KOPT-K1 (cell line): ENCODE results near the gene RNASET2.
"Not testable (repeated sequence)": the region's sequence is repeated elsewhere in the genome, so short reads cannot be mapped to it uniquely, and the experiment has no call there.

Experiments
- H3K27ac ChIP-seq: fragments of 200-600 bp; sonication (generic); 2 replicates; pipeline ENCODE4 v1.5.1; 2016; ENCODE audit warnings: antibody characterized with exemption, mild to moderate bottlenecking, low read depth, low read length; ENCODE audit not compliant: poor library complexity, severe bottlenecking
- H3K36me3 ChIP-seq: fragments of 200-600 bp; sonication (generic); 2 replicates; pipeline ENCODE4 v1.5.1; 2017; ENCODE audit warnings: antibody characterized with exemption, mild to moderate bottlenecking, low read length, moderate library complexity; ENCODE audit not compliant: insufficient read depth
- H3K9me3 ChIP-seq: fragments of 200-600 bp; sonication (generic); 2 replicates; pipeline ENCODE4 v1.5.1; 2017; ENCODE audit warnings: antibody characterized with exemption, low read length, mild to moderate bottlenecking; ENCODE audit not compliant: insufficient read depth, poor library complexity, severe bottlenecking

The RNASET2 gene

GRCh38 chr6:166928644-166929541, 27.5 kb downstream of the RNASET2 start:
- Histone ChIP-seq H3K27ac (no peak overlapping the region), H3K36me3 (peaks cover 51% of the 10 kb centered on the region), H3K9me3 (no peaks in the 10 kb centered on the region)

GRCh38 chr6:166927935-166928643, 28.3 kb downstream of the RNASET2 start:
- no peak overlapping the region for H3K27ac ChIP-seq
- no peaks in the 10 kb centered on the region for H3K9me3 ChIP-seq
- H3K36me3 ChIP-seq: peaks cover 43% of the 10 kb centered on the region; the same call in 1 of the 2 replicates

GRCh38 chr6:166927240-166927934, 29.0 kb downstream of the RNASET2 start:
- Histone ChIP-seq H3K27ac (no peak overlapping the region), H3K36me3 (peaks cover 36% of the 10 kb centered on the region; the same call in 1 of the 2 replicates), H3K9me3 (no peaks in the 10 kb centered on the region)

DNA sequence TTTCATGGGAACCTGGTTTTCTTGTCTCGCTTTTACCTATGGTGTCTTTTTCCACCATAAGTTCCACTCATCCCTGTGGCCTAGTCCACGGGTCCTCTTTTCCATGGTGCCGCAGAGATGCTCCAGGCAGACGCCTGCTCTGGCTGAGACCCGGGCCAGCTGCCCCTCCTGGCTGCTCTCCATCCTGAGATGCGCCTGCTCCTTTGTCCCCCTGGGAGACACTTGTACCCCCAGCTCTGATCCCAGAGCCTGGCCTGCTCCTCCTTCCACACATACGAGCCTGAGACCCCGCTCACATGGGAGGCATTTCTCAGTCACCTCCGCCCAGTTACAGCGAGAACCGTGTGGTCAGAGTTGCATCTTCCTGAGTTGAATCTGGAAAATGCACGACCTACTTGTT, 29.6 kb downstream of the RNASET2 start:
- Histone ChIP-seq H3K27ac (no peak overlapping the region), H3K9me3 (no peaks in the 10 kb centered on the region), H3K36me3 (peaks cover 34% of the 10 kb centered on the region; the same call in 1 of the 2 replicates)

DNA sequence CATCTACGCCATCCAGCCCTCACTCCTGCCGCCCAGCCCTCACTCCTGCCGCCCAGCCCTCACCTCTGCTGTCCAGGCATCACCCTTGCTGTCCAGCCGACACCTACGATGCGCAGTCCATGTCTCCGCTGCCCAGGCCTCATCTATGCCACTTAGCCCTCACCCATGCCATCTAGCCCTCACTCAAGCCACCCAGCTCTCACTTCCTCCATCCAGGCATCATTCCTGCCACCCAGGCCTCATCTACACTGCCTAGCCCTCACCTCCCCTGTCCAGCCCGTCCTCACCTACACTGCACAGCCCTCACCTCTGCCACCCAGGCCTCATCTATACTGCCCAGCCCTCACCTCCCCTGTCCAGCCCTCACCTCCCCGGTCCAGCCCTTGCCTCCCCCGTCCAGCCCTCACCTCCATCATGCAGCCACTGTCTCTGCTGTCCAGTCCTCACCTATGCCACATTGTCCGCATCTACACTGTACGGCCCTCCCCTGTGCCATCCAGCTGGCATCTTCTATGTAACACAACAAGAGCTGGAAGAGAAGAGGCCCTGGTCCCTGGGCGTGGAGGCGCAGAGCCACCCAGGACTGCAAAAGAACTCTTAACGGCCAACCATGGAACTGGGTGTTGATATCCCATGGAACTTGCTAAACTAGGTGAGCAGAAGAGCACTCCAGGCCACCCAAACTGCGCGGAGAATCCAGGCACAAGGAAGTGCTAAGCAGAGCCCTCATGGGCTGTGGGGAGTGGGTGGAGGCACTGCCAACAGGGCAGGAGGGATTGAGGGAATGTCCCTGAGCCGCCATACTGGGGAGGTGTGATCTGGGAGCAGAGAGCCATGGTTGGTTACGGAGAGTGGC, 31.0 kb downstream of the RNASET2 start:
- peaks cover 28% of the 10 kb centered on the region; the same call in 1 of the 2 replicates for H3K36me3 ChIP-seq
- H3K9me3 ChIP-seq: no peaks in the 10 kb centered on the region

DNA sequence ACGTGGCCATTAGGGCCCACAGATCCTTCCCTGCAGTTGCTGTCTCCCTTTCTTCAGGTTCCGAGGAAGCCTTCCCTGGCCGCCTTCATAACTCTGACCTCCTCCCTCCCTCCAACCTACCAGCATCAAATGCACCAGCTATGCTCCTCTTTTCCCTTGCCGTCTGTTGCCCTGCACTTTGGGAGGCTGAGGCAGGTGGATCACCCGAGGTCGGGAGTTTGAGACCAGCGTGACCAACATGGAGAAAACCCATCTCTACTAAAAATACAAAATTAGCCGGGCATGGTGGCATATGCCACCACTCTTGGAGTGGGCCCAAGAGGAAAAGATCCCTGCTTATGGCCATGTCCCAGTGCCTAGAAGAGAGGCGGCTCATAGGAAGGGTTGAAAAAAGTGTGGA, 31.8 kb downstream of the RNASET2 start:
- Histone ChIP-seq H3K27ac (no peak overlapping the region), H3K36me3 (peaks cover 24% of the 10 kb centered on the region; the same call in 1 of the 2 replicates), H3K9me3 (no peaks in the 10 kb centered on the region)

More for the DNA sequence above, 31.0 kb downstream of the RNASET2 start:
- H3K27ac ChIP-seq: no peak overlapping the region

DNA sequence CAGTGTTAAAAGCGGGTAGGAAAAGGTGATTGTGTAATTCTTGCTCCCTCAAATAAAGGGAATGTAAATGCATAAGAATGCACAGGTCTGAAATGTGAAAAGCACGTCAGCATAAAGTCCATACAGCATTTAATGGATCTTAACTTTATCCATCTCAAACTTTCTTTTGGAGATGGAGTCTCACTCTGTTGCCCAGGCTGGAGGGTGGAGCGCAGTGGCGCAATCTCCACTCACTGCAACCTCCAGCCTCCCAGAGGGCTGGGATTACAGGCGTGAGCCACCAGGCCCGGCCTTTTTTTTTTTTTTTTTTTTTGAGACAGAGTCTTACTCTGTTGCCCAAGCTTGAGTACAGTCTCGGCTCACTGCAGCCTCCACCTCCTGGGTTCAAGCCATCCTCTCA, 33.4 kb downstream of the RNASET2 start:
- Histone ChIP-seq H3K36me3 (peaks cover 9% of the 10 kb centered on the region; the same call in 1 of the 2 replicates), H3K9me3 (no peaks in the 10 kb centered on the region)

GRCh38 chr6:166921570-166921969, 34.8 kb downstream of the RNASET2 start:
- H3K27ac ChIP-seq: no peak overlapping the region
- no peaks in the 10 kb centered on the region for H3K36me3 ChIP-seq
- no peaks in the 10 kb centered on the region for H3K9me3 ChIP-seq

More for the DNA sequence above, 33.4 kb downstream of the RNASET2 start:
- H3K27ac ChIP-seq: no peak overlapping the region

- H3K36me3 ChIP-seq: no peaks in the 10 kb centered on the region
- peaks cover 4% of the 10 kb centered on the region for H3K9me3 ChIP-seq
- H3K27ac ChIP-seq: no peak overlapping the region
Measured at GRCh38 chr6:166916824-166917223, 39.5 kb downstream of the RNASET2 start.

- H3K27ac ChIP-seq, H3K36me3 ChIP-seq: not testable (repeated sequence)
Measured at GRCh38 chr6:166915484-166915883, 40.9 kb downstream of the RNASET2 start.

DNA sequence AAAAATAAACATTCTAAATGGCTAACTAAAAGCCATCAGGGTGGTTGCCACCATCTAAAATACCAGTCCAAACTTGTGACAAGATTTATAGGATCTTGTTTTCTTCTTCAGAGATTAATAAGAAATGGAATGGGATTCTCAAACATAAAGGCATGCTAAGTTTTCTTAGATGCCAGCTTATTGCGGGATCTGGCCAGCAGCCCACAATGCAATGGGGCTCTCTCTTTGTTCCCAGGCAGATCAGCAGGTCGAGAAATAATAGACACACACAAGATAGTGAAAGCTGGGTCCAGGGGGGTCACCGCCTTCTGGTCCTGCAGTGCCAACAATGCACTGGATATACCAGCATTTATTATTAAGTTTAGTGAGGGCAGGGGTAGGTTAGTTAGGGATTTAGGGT, 41.4 kb downstream of the RNASET2 start:
- H3K9me3 ChIP-seq, H3K36me3 ChIP-seq, H3K27ac ChIP-seq: not testable (repeated sequence)

More at GRCh38 chr6:166915484-166915883, 40.9 kb downstream of the RNASET2 start:
- H3K9me3 ChIP-seq: not testable (repeated sequence)

DNA sequence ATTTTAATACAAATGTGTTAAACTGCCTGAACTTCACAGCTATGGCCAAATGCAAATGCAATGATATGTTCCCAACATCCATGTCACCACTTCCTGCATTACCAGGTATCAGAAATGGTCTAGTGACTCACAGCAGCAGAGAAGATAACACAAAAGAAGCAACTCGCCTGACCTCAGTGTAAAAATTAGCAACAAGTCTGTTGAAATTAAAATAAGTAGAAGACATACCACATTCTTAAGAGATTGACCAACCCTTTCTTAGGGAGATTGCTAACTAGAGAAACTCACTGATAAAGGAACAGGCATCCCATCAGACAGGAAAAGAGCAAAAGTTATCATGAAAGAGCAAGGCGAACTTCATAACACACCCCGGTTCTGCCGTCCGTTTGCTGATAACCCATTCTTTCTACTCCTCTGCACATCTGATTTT, 45.1 kb downstream of the RNASET2 start:
- peaks cover 4% of the 10 kb centered on the region for H3K9me3 ChIP-seq
- no peaks in the 10 kb centered on the region for H3K36me3 ChIP-seq
- H3K27ac ChIP-seq: no peak overlapping the region

DNA sequence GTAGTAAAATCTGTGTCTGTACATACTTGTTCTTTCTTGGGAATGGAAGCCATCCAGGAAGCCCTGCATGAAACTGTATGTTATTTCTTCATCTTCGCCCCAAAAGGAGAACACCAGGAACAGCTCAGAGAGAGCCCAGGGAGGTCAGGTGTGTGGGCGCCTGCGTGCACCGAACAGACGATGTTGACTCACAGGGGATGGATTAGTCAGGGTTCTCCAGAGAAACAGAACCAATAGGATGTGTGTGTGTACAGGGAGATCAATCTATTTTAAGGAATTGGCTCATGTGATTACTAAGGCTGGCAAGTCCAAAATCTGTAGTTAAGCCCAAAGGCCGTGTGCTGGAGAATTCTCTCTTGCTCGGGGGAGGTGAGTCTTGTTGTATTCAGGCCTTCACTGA, 45.7 kb downstream of the RNASET2 start:
- no peaks in the 10 kb centered on the region for H3K36me3 ChIP-seq
- H3K27ac ChIP-seq: no peak overlapping the region
- peaks cover 4% of the 10 kb centered on the region for H3K9me3 ChIP-seq

GRCh38 chr6:166908811-166909210, 47.5 kb downstream of the RNASET2 start:
- Histone ChIP-seq H3K9me3 (no peaks in the 10 kb centered on the region), H3K36me3 (no peaks in the 10 kb centered on the region), H3K27ac (no peak overlapping the region)
